HEK293 (cell line): ENCODE results near the gene HASPIN.
A peak's percentile ranks its signal among the peaks of the same experiment; 100 is the strongest.

ENCODE experiments used
- CTCF ChIP-seq: fragments of 450-650 bp; formaldehyde crosslinking; IDR thresholded peaks from 2 replicates; pipeline ENCODE4 v1.5.1; 2016; ENCODE audit warnings: missing biosample characterization, missing genetic modification characterization
- KLF1 ChIP-seq: fragments of 450-650 bp; formaldehyde crosslinking; IDR thresholded peaks from 2 replicates; pipeline ENCODE4 v1.5.1; 2016; ENCODE audit warnings: missing biosample characterization, missing genetic modification characterization
- KLF17 ChIP-seq: fragments of 450-650 bp; formaldehyde crosslinking; IDR thresholded peaks from 2 replicates; pipeline ENCODE4 v1.5.1; 2016; ENCODE audit warnings: missing biosample characterization, missing genetic modification characterization
- KLF8 ChIP-seq: fragments of 450-650 bp; formaldehyde crosslinking; IDR thresholded peaks from 2 replicates; pipeline ENCODE4 v1.5.1; 2016; ENCODE audit warnings: missing biosample characterization, missing genetic modification characterization
- MEIS1 ChIP-seq: sonication (generic); formaldehyde crosslinking; IDR thresholded peaks from 2 replicates; pipeline ENCODE4 v1.8.1; 2022; ENCODE audit warnings: missing genetic modification reagents, mild to moderate bottlenecking, borderline replicate concordance
- PRDM1 ChIP-seq: fragments of 450-650 bp; formaldehyde crosslinking; IDR thresholded peaks from 2 replicates; pipeline ENCODE4; 2016; ENCODE audit warnings: missing biosample characterization, missing genetic modification characterization
- TRIM28 ChIP-seq: IDR thresholded peaks from 2 replicates; pipeline ENCODE4 v1.6.1; 2011; ENCODE audit warnings: low read length, control low read depth, borderline replicate concordance
- ZBTB1 ChIP-seq: fragments of 450-650 bp; formaldehyde crosslinking; IDR thresholded peaks from 2 replicates; pipeline ENCODE4 v1.5.1; 2016; ENCODE audit warnings: missing biosample characterization, missing genetic modification characterization
- ZBTB17 ChIP-seq: fragments of 450-650 bp; formaldehyde crosslinking; IDR thresholded peaks from 2 replicates; pipeline ENCODE4 v1.5.1; 2016; ENCODE audit warnings: missing biosample characterization, missing genetic modification characterization
- ZIC2 ChIP-seq: fragments of 450-650 bp; formaldehyde crosslinking; IDR thresholded peaks from 2 replicates; pipeline ENCODE4 v1.5.1; 2016; ENCODE audit warnings: missing biosample characterization, missing genetic modification characterization
- ZNF10 ChIP-seq: fragments of 450-650 bp; formaldehyde crosslinking; IDR thresholded peaks from 2 replicates; pipeline ENCODE4 v1.5.1; 2017; ENCODE audit warnings: missing biosample characterization, missing genetic modification characterization
- ZNF146 ChIP-seq: fragments of 450-650 bp; formaldehyde crosslinking; IDR thresholded peaks from 2 replicates; pipeline ENCODE4 v1.5.1; 2016; ENCODE audit warnings: missing biosample characterization, missing genetic modification characterization
- ZNF2 ChIP-seq: fragments of 450-650 bp; formaldehyde crosslinking; IDR thresholded peaks from 2 replicates; pipeline ENCODE4 v1.5.1; 2016; ENCODE audit warnings: missing biosample characterization, missing genetic modification characterization
- ZNF292 ChIP-seq: fragments of 450-650 bp; formaldehyde crosslinking; IDR thresholded peaks from 2 replicates; pipeline ENCODE4 v1.5.1; 2016; ENCODE audit warnings: low read depth, missing biosample characterization, missing genetic modification characterization, borderline replicate concordance
- ZNF362 ChIP-seq: fragments of 450-650 bp; formaldehyde crosslinking; IDR thresholded peaks from 2 replicates; pipeline ENCODE4 v1.5.1; 2016; ENCODE audit warnings: missing biosample characterization, missing genetic modification characterization
- ZNF398 ChIP-seq: fragments of 450-650 bp; formaldehyde crosslinking; IDR thresholded peaks from 2 replicates; pipeline ENCODE4 v1.5.1; 2017; ENCODE audit warnings: missing biosample characterization, missing genetic modification characterization
- ZNF501 ChIP-seq: fragments of 450-650 bp; formaldehyde crosslinking; IDR thresholded peaks from 2 replicates; pipeline ENCODE4 v1.5.1; 2016; ENCODE audit warnings: missing biosample characterization, missing genetic modification characterization
- ZNF600 ChIP-seq: fragments of 450-650 bp; formaldehyde crosslinking; IDR thresholded peaks from 2 replicates; pipeline ENCODE4 v1.5.1; 2016; ENCODE audit warnings: missing biosample characterization, missing genetic modification characterization
- ZNF629 ChIP-seq: fragments of 450-650 bp; formaldehyde crosslinking; IDR thresholded peaks from 2 replicates; pipeline ENCODE4 v1.5.1; 2017; ENCODE audit warnings: missing biosample characterization, missing genetic modification characterization
- ZNF658 ChIP-seq: fragments of 450-650 bp; formaldehyde crosslinking; IDR thresholded peaks from 2 replicates; pipeline ENCODE4; 2016; ENCODE audit warnings: missing biosample characterization, missing genetic modification characterization
- ZNF692 ChIP-seq: fragments of 450-650 bp; formaldehyde crosslinking; IDR thresholded peaks from 2 replicates; pipeline ENCODE4 v1.5.1; 2016; ENCODE audit warnings: missing biosample characterization, missing genetic modification characterization
- ZNF707 ChIP-seq: fragments of 450-650 bp; formaldehyde crosslinking; IDR thresholded peaks from 2 replicates; pipeline ENCODE4 v1.5.1; 2016; ENCODE audit warnings: missing biosample characterization, missing genetic modification characterization
- ZNF747 ChIP-seq: fragments of 450-650 bp; formaldehyde crosslinking; IDR thresholded peaks from 2 replicates; pipeline ENCODE4 v1.5.1; 2016; ENCODE audit warnings: missing biosample characterization, missing genetic modification characterization
- ZNF777 ChIP-seq: fragments of 450-650 bp; formaldehyde crosslinking; IDR thresholded peaks from 2 replicates; pipeline ENCODE4 v1.5.1; 2017; ENCODE audit warnings: missing biosample characterization, missing genetic modification characterization, borderline replicate concordance
- ZNF791 ChIP-seq: fragments of 450-650 bp; formaldehyde crosslinking; IDR thresholded peaks from 2 replicates; pipeline ENCODE4 v1.5.1; 2016; ENCODE audit warnings: missing biosample characterization, missing genetic modification characterization
- ZXDB ChIP-seq: fragments of 450-650 bp; formaldehyde crosslinking; IDR thresholded peaks from 2 replicates; pipeline ENCODE4 v1.5.1; 2016; ENCODE audit warnings: missing biosample characterization, missing genetic modification characterization

HASPIN gene

GRCh38 chr17:3679531-3680126 lies 44.1 kb upstream of the HASPIN start (continued):
- peak; percentile 75; the same call in 1 of the 2 replicates for TF ChIP-seq KLF17 (tag by site-specific recombination)
- TF ChIP-seq ZNF777 (tag by site-specific recombination): no peak
- TF ChIP-seq ZNF398: no peak
- no peak for TF ChIP-seq MEIS1 (CRISPR knock-in tag)
- peak; percentile 41; the same call in 1 of the 2 replicates for TF ChIP-seq ZBTB17 (tag by site-specific recombination)
- TF ChIP-seq ZNF791 (tag by site-specific recombination): no peak
- no peak for TF ChIP-seq ZNF2
- no peak for TF ChIP-seq ZNF501 (tag by site-specific recombination)
- TF ChIP-seq ZNF747: no peak
- TF ChIP-seq ZNF629 (tag by site-specific recombination): no peak
- no peak for TF ChIP-seq ZNF362 (tag by site-specific recombination)
- TF ChIP-seq ZNF692 (tag by site-specific recombination): no peak
- TF ChIP-seq ZNF10 (tag by site-specific recombination): no peak
- TF ChIP-seq PRDM1: no peak
- TF ChIP-seq ZBTB1 (tag by site-specific recombination): no peak
- TF ChIP-seq TRIM28: no peak
- no peak for TF ChIP-seq ZIC2 (tag by site-specific recombination)
- TF ChIP-seq KLF8 (tag by site-specific recombination): 0 out of 2 replicates have a peak, but pooled peaks have one; percentile 34
- no peak for TF ChIP-seq ZNF658
- TF ChIP-seq ZNF292 (tag by site-specific recombination): no peak
- TF ChIP-seq ZXDB: no peak
- TF ChIP-seq KLF1 (tag by site-specific recombination): peak; percentile 100
- TF ChIP-seq ZNF707 (tag by site-specific recombination): no peak
- TF ChIP-seq ZNF146 (tag by site-specific recombination): no peak
- no peak for TF ChIP-seq CTCF
- TF ChIP-seq ZNF600 (tag by site-specific recombination): peak; percentile 53; the same call in 1 of the 2 replicates
